HepG2 (cell line): ENCODE measurements around the gene ENTPD2. TPM values are rescaled to one million over a fixed set of nuclear protein-coding genes. Genes with fewer than 3 reads are reported as not detected.

Experiments
- AHDC1 ChIP-seq: sonication (generic); formaldehyde crosslinking; IDR thresholded peaks from 2 replicates; pipeline ENCODE4 v1.5.1; 2020; ENCODE audit warnings: mild to moderate bottlenecking, missing genetic modification reagents, borderline replicate concordance
- HMGXB4 ChIP-seq, 2 experiments: sonication (generic) in 1 of 2; formaldehyde crosslinking in 1 of 2; IDR thresholded peaks; 2 replicates each; pipeline versions ENCODE4 v1.4.0 to v1.6.1; 2018 to 2020; ENCODE audit warnings: missing genetic modification reagents in 2 of 2, borderline replicate concordance in 1 of 2, low read depth in 1 of 2, mild to moderate bottlenecking in 1 of 2, missing biosample characterization in 1 of 2
- HNRNPUL1 ChIP-seq: fragments of 200-400 bp; formaldehyde crosslinking; IDR thresholded peaks from 2 replicates; pipeline ENCODE4 v1.6.1; 2017; ENCODE audit warnings: low read depth, mild to moderate bottlenecking, low read length, moderate library complexity
- KLF13 ChIP-seq: sonication (generic); formaldehyde crosslinking; IDR thresholded peaks from 2 replicates; pipeline ENCODE4 v1.4.0; 2020; ENCODE audit warnings: mild to moderate bottlenecking, missing genetic modification reagents
- MXD4 ChIP-seq: IDR thresholded peaks from 2 replicates; pipeline ENCODE4 v1.6.1; 2016; ENCODE audit warnings: mild to moderate bottlenecking, missing biosample characterization, missing genetic modification reagents
- NFIB ChIP-seq: sonication (generic); formaldehyde crosslinking; IDR thresholded peaks from 2 replicates; pipeline ENCODE4 v1.9.0; 2021; ENCODE audit warnings: missing genetic modification reagents, mild to moderate bottlenecking, borderline replicate concordance
- NR3C1 ChIP-seq: sonication (generic); formaldehyde crosslinking; IDR thresholded peaks from 2 replicates; pipeline ENCODE4 v1.4.0; 2020; ENCODE audit warnings: missing genetic modification reagents
- REPIN1 ChIP-seq: sonication (generic); formaldehyde crosslinking; IDR thresholded peaks from 2 replicates; pipeline ENCODE4 v1.8.0; 2022; ENCODE audit warnings: missing genetic modification reagents, low read depth, mild to moderate bottlenecking, borderline replicate concordance
- SMAD1 ChIP-seq: sonication (generic); formaldehyde crosslinking; IDR thresholded peaks from 2 replicates; pipeline ENCODE4 v1.4.0; 2020; ENCODE audit warnings: missing genetic modification reagents, low read depth, mild to moderate bottlenecking, borderline replicate concordance
- SRY ChIP-seq: sonication (generic); formaldehyde crosslinking; IDR thresholded peaks from 2 replicates; pipeline ENCODE4 v1.8.0; 2022; ENCODE audit warnings: mild to moderate bottlenecking, missing genetic modification reagents
- ZNF30 ChIP-seq: sonication (generic); formaldehyde crosslinking; IDR thresholded peaks from 2 replicates; pipeline ENCODE4 v1.5.0; 2020; ENCODE audit warnings: mild to moderate bottlenecking, missing genetic modification reagents
- ZNF547 ChIP-seq: sonication (generic); formaldehyde crosslinking; IDR thresholded peaks from 2 replicates; pipeline ENCODE4 v1.5.1; 2020; ENCODE audit warnings: mild to moderate bottlenecking, missing genetic modification reagents
- ZNF800 ChIP-seq: sonication (generic); formaldehyde crosslinking; IDR thresholded peaks from 2 replicates; pipeline ENCODE4 v1.4.0; 2020; ENCODE audit warnings: missing genetic modification reagents
- ZSCAN29 ChIP-seq: sonication (generic); formaldehyde crosslinking; conservative IDR thresholded peaks from 2 replicates; pipeline ENCODE4 v1.4.0; 2020; ENCODE audit warnings: mild to moderate bottlenecking, missing genetic modification reagents
- polyA plus RNA-seq, 8 experiments: library from polyadenylated mRNA; depleted of rRNA in 3 of 8; stranded (reverse) in 7 of 8; unstranded in 1 of 8; fragments of >200 nt; fragmentation: Illumina TruSeq in 4 of 8; extraction: Trizol in 4 of 8; gene quantifications; 2 replicates each; pipeline versions ENCODE4 v1.2.1 to v1.2.3, GENCODE V29; 2011 to 2016; ENCODE audit warnings: low read depth in 4 of 8, missing spikeins in 1 of 8, mixed read lengths in 1 of 8; ENCODE audit not compliant: insufficient read depth in 1 of 8
- total RNA-seq, 5 experiments: library from RNA; depleted of rRNA; stranded (reverse); fragments of >200 nt; fragmentation: Illumina TruSeq; extraction: Trizol; gene quantifications; 2 replicates each; pipeline ENCODE4 v1.2.3, GENCODE V29; 2016; ENCODE audit warnings: low read depth in 1 of 5
- TF ChIP-seq, protein P1 (sequence below): sonication (generic); formaldehyde crosslinking; IDR thresholded peaks from 2 replicates; pipeline ENCODE4 v1.5.0; 2020; ENCODE audit warnings: mild to moderate bottlenecking, missing genetic modification reagents

Gene ENTPD2
- total and polyA plus RNA-seq, 2 of the 13 experiments (the other 11 are each of a cell fraction or from before 2014, with no cell fraction given), result 0.95 to 3.2 TPM

GRCh38 chr9:137070906-137071275 is 17.0 kb upstream of the ENTPD2 start (continued):
- no peak; the same call in 1 of the 2 replicates for TF ChIP-seq ZNF800 (CRISPR knock-in tag)
- no peak for TF ChIP-seq NR3C1 (CRISPR knock-in tag)
- TF ChIP-seq AHDC1 (CRISPR knock-in tag), result no peak
- TF ChIP-seq ZNF547 (CRISPR knock-in tag), result peak; percentile 70; the same call in 1 of the 2 replicates
- TF ChIP-seq REPIN1 (CRISPR knock-in tag), result no peak
- TF ChIP-seq, protein P1, sequence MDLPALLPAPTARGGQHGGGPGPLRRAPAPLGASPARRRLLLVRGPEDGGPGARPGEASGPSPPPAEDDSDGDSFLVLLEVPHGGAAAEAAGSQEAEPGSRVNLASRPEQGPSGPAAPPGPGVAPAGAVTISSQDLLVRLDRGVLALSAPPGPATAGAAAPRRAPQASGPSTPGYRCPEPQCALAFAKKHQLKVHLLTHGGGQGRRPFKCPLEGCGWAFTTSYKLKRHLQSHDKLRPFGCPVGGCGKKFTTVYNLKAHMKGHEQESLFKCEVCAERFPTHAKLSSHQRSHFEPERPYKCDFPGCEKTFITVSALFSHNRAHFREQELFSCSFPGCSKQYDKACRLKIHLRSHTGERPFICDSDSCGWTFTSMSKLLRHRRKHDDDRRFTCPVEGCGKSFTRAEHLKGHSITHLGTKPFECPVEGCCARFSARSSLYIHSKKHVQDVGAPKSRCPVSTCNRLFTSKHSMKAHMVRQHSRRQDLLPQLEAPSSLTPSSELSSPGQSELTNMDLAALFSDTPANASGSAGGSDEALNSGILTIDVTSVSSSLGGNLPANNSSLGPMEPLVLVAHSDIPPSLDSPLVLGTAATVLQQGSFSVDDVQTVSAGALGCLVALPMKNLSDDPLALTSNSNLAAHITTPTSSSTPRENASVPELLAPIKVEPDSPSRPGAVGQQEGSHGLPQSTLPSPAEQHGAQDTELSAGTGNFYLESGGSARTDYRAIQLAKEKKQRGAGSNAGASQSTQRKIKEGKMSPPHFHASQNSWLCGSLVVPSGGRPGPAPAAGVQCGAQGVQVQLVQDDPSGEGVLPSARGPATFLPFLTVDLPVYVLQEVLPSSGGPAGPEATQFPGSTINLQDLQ (CRISPR knock-in tag), result no peak
- TF ChIP-seq ZNF30 (CRISPR knock-in tag), result no peak
- TF ChIP-seq SRY, result no peak
- peak in 1 of 2 experiments; percentile 44; a peak in 1 of 4 replicates for TF ChIP-seq HMGXB4 (CRISPR knock-in tag; IDR thresholded peaks at IDR 0.05; ENCODE audit: borderline replicate concordance in 1 of 2, low read depth in 1 of 2)
- no peak for TF ChIP-seq MXD4 (CRISPR knock-in tag)
- TF ChIP-seq NFIB (CRISPR knock-in tag), result no peak
- no peak for TF ChIP-seq HNRNPUL1
- TF ChIP-seq KLF13 (CRISPR knock-in tag), result 0 out of 2 replicates have a peak, but pooled peaks have one; percentile 29
- no peak for TF ChIP-seq ZSCAN29 (CRISPR knock-in tag)
- TF ChIP-seq SMAD1 (CRISPR knock-in tag), result 0 out of 2 replicates have a peak, but pooled peaks have one; percentile 40
